Epithelial cell of proximal tubule (primary cell): ENCODE results near the gene FDX1. TPM values are rescaled to one million over a fixed set of nuclear protein-coding genes. Genes with fewer than 3 reads are reported as not detected.
A peak's percentile ranks its signal among the peaks of the same experiment; 100 is the strongest.

ENCODE experiments used
- DNase-seq: peaks from one replicate; pipeline ENCODE4 v3.0.0-alpha.2; 2011; ENCODE audit warnings: low read depth
- H3K4me3 ChIP-seq: 2 replicates; pipeline ENCODE4 v1.5.1; 2011; ENCODE audit warnings: low read depth, mild to moderate bottlenecking, low read length
- CTCF ChIP-seq: conservative IDR thresholded peaks from 2 replicates; pipeline ENCODE4 v1.5.1; 2012; ENCODE audit warnings: low read depth, mild to moderate bottlenecking, low read length
- total RNA-seq: library from RNA; depleted of rRNA; stranded (reverse); fragments of >200 nt; gene quantifications from 2 replicates; pipeline ENCODE4 v1.2.3, GENCODE V29; 2015

The FDX1 gene
- total RNA-seq, 1 donor from 2014 or later = 14.2 TPM

DNA sequence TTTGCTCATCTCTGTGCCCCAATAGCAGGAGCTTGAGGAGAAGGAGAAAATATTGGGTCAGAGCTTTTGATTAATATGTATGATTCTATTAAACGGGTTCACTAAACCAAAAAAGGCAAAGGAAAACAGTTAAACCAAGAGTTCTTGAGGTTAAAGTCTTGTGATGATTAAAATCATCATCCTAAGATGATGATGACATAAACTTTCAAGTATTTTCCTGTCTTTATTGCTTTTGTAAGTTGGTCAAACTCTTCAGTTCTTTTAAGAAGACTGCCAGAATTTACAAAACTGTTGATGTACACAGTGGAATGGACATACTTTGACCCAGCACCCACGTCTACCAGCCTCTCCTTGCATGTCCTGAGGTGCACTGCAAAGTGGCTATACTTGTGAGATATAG, 41.0 kb downstream of the FDX1 start:
- no peak for TF ChIP-seq CTCF
- H3K4me3 ChIP-seq = no peak overlapping the region
- no peak for DNase-seq

DNA sequence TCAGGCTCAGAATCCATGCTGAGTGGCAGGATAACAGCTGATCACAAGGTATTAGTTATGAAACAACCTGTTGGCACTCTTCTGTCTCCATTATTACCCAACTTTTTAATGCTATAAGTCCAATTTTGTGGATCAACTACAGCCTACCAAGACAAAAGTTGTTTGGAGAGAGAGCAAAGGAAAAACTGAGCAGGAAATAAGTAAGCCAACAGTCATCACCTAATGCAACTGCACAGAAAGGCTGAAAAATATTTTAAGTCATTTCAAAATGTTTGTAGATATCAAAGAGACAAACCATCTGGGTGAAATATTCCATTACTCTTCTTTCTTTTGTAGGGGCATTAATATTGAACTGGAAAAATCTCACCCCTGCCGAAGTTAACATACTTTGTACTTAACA, 41.6 kb downstream of the FDX1 start:
- no peak overlapping the region for H3K4me3 ChIP-seq
- no peak for TF ChIP-seq CTCF
- no peak for DNase-seq

DNA sequence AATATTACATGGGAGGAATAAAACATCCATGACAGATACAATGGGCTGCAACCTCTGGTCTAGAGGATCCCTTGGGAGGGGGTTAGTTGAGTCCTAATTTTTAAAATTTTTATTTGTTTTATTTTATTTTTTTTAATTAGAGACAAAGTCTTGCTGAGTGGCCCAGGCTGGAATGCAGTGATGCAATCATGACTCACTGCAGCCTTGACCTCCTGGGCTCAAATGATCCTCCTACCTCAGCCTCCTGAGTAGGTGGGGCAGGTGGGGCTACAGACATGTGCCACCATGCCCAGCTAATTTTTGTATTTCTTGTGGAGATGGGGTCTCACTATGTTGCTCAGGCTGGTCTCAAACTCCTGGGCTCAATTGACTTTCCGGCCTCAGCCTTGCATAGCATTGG, 43.1 kb downstream of the FDX1 start:
- no peak for TF ChIP-seq CTCF
- DNase-seq = peak; percentile 10

DNA sequence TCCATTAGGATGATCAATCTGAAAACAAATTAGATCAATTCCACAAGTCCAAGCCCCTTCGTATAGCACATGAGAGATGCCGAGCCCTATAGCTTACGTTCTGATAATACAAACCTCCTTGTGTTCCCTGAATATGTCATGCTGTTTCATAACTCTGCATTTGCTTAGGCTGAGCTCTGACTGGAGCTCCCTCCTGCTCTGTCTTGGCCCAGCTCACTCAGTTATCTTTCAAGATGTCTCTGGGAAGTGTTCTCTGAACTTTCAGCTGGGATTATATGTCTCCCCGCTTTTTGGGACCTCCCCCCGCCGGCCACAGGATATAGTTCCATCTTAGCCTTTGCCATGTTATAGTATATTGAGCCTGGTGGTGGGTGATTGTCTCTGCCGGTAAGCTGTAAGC, 44.0 kb downstream of the FDX1 start:
- H3K4me3 ChIP-seq = no peak overlapping the region
- DNase-seq = no peak
- no peak for TF ChIP-seq CTCF

More for the DNA sequence above, 43.1 kb downstream of the FDX1 start:
- no peak overlapping the region for H3K4me3 ChIP-seq

GRCh38 chr11:110474578-110474977, 44.8 kb downstream of the FDX1 start:
- no peak overlapping the region for H3K4me3 ChIP-seq
- DNase-seq = no peak
- no peak for TF ChIP-seq CTCF

DNA sequence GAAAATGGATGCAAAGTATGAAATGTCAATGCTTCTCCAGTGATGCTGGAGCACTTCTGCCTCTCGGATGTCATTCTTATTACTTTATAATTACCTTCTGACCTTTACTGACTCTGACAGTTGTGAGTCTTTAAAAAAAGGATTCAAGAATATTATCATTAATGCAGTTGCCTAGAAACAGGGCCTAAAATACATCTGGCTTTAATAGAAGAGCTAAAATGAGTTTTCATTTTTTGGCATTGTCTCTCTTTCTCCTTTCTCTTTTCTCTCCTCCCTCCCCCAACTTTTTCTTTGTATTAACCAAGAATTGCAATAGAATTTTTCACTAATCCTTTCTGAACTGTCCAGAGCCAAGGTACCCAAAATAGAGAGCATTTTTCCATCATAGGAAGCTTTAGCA, 45.9 kb downstream of the FDX1 start:
- no peak for DNase-seq
- TF ChIP-seq CTCF = no peak
- no peak overlapping the region for H3K4me3 ChIP-seq

DNA sequence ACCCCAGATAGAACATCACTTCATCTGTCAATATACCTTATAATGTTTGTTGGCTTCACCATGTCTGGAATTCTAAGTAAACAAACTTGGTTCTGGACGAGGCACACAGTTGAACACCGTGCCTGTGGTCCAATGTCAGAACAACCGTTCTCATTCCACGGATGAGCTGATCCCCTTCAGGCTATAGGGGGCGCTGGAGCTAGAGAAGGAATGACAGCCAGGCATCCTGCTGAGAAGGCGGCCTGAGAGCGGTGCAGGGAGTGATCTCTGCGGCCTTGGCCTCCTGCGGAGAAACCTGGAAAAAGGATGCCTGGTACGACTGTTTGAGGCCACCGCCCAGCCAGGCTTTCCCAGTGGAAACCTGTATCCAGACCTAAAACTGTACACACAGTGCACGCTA, 48.7 kb downstream of the FDX1 start:
- no peak for DNase-seq
- peak; percentile 27 for TF ChIP-seq CTCF
- H3K4me3 ChIP-seq = no peak overlapping the region
